Activated CD4-positive, alpha-beta T cell treated with anti-CD3 and anti-CD28 coated beads, Interleukin-2, Interleukin-6, amounts not matched to agents 100 ng/mL and 50 ng/mL, durations not matched to agents 16 hours and 8 hours (primary cell): ENCODE results near the gene ME3.

Experiments
- DNase-seq: peaks from one replicate; pipeline ENCODE4 v3.0.0-alpha.2; 2020

The ME3 gene

DNA sequence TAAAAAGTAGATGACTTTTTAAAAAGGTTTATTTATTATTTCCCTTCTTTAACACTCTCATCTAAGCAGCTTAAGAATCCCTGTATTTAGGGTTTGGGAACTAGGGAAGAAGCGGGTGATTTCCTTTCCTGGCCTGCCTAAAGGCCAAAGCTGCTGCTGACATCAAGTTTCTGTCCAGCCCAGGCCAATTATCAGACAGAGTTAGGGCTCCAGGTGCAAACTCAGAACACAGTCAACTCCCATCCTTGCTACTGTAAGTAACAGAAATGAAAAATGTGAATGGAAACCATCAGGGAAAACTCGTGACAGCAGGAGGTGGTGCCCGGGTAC lies 188.8 kb downstream of the ME3 start:
- no peak for DNase-seq

DNA sequence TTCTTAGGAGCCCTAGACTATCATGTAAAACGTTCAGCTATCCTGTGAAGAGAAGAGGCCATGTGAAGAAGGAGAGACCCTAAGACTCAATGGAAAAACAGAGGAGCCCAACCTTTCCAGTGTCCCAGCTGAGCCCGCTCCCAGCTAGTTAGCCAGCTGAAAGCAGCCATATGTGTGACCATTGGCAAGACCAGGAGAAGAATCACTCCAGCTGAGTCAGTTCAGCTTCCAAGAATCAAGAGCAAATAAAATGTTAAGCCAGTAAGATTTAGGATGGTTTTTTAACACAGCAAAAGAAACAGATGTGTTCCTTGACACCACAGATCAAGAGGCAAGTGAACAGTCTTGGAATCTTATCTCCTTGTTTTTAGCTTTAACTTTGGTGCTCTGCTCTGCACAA lies 189.7 kb downstream of the ME3 start:
- no peak for DNase-seq

DNA sequence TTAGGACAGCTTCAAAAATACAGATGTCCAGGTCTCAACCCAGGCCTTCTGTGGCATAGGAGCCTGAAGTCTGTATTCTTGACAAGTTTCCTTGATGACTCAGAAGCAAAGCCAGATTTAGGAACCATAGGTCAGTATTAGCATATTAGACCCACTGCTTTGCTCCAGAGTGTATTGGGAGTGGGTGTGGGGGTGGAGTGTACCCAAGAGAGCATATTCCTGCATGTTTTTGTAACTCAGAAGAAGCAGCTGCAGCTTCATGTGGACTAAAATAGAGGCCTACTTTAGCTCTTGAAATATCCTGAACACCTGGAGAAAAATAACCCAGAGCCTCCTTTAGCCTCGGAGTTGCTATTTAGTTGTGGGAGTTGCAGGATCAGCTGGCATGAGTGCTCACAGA lies 191.0 kb downstream of the ME3 start:
- DNase-seq, result no peak

DNA sequence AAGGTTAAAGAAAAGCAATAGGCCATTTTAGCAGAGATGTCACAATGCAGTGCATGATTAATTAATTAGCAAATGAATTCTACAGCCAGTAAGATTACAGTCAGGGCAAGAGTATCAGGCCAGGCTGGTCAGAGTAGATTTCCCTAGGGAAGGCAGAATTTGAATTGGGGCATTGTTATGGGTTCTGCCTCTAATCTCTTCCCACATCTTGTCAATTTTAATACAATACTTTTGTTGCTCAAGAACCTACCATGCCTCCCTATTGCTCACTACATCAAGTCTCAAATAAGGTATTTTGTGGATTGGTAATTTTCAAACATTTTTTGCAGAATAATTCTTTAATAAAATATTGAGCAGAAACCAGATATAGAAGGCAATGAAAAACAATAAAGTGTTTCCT lies 194.1 kb downstream of the ME3 start:
- DNase-seq, result no peak

DNA sequence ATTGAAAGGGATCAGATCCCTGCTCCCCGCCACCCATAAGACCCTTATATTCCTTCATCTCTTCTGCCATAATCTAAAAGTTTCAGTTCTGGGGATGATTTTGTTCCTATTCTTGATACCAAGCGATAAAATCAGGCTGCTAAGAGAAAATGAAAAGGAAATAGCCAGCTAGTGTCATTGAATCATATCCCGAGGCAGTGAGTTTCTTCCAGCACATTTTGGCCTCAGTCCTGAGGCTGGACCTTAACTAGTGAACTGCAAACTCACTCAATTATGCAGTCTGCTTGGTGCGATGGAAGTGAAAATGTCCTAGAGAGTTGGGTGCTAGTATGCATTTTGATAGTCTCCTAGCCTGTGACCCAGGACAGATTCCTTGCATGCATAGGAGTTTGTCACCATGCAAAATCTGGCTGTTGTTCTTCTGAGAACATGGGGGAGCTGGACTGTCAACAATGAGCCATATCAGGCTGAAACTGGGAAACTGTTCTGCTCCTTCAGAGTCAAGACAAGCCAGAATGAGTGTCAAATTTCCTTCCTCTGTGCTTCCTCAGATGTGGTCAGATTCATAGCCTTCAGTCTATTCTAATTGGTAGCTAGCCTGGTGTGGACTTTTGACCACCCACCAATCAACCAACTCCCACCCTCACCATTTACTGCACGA lies 194.8 kb downstream of the ME3 start:
- DNase-seq, result no peak

DNA sequence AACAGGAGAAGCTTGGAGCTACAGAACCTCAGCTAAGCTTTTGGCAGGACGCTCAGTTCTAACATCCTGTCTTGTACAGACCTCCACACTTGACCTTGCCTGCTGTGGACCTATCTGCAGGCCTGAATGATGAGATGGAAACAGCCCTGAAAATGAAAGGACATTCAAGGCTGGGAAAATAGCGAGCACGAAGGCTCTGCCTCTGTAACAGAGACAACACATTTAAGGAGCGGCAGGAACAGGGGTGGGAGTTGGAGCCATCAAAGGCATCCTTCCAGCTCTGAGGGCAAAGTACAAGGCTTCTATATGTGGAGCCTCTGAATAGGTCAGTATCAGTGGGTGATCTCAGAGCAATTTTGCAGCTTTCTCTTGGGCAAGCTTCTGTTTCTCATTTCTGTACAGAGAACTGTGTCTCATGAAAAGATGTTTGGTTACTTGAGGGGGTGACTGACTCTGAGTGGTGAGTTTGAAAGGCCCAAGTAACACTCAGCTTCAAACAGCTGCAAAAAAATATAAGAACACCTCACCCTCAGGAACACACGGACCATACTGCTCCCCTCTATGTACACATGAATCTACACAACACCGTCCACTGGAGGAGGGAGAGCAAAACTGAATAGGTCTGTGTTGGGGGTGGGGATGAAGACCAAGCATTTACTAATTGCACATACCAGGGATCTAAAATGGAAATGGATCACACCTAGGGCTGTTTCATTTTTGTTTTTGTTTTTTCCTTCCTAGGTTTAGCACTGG lies 196.1 kb downstream of the ME3 start:
- no peak for DNase-seq

DNA sequence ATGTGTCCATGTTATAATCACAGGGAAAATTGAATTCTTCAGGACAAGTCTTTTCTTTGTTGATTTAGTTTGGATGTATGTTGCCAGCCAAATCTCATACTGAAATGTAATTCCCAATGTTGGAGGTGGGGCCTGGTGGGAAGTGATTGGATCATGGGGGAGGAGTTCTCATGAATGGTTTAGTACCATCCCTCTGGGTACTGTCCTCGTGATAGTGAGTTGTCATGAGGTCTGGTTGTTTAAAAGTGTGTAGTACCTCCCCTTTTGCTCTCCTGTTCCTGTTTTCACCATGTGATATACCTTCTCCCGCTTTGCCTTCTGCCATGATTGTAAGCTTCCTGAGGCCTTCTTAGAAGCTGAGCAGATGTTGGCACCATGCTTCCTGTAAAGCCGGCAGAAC lies 197.4 kb downstream of the ME3 start:
- no peak for DNase-seq

DNA sequence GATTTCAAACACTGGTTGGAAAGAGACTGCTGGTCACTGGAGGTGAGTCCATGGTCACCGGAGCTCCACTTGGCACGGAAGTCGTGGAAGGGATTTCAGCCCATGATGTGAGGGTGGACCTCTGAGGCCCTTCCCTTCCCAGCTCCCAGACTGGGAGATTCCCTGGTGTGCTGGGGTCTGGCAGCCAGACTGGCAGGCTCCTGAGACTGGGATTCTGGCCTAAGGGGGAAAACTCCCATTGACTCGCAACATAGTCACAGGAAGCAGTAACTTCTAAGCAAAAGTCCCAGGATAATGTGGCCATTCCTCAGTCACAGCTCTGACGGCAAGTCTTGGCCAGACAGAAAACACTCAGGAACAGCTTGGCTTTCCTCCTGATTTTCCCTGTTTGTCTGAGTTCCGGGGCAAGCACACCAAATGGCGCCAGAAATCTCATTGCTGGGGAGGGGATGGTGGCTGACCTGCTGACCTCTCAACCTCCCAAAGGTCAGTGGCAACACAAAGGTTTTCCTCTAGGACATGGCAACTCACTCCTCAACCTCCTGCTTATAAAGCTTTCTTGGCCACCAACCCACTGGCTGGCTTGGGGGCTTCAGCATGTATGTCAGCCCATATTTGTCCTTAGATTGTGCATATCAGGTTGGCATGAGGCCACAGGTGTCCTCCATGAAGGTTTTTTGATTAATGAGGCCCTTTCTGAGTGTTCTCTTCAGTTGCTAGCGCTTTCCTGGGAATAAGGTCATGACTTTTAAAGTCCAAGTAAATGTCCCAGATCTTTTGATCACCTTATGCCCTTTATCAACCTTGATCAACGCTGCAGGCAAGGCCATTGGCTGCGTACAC lies 198.2 kb downstream of the ME3 start:
- DNase-seq, result no peak

DNA sequence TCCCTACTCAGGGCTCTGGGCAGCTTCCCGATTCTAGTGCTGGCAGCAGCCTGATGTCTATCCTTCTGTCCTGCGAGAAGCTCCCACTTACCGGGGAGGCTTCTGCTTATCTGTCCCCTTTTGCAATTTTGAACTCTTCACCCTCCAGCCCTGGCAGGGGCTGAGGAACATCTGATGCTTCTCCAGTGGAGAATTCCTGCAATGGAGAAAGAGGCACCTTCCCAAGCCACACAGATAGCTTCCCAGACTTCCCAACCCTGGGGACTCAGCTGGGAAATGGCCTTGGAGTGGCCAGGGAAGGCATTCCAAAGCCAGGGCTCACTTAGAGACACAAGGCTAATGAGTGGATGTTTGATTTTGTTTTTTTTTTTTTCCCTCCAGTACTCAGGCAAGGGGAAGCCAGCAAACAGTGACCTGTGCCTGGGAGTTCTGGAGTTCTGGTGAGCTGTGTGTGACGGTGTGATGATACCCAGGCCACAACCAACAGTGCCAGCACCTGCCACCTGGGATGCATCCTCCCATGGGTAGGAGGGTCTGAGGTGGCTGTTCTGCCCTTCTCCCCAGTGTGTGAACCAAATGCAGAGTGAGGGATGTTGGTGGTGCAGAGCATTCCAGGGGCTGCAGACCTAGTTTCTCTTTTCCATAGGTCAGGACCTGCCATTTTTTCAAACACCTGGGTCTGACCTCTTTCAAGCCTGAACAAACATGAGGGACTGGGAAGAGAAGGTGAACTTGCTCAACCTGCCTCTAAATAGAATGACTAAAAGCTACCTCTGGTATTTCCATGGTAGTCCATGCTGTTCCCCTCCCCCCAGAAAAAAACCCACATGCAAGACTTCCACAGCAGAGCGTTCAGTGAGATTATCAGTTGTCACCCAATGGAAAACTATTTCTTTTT lies 202.7 kb downstream of the ME3 start:
- no peak for DNase-seq

DNA sequence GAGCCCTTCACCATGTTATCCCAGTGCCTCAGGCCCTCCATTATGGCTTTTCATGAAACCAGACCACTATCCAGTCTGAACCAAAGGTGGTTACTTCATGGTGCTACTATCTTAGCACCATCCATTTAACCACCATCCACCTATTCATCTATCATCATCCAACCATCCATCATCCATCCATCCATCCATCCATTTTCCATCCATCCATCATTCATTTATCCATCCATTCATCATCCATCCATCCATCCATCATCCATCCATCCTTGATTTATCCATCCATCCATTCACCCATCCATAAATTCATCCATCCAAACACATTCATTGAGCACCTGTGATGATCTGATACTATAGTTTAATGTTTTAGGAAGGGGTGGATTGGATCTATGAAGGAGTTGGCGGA lies 204.2 kb downstream of the ME3 start:
- no peak for DNase-seq

DNA sequence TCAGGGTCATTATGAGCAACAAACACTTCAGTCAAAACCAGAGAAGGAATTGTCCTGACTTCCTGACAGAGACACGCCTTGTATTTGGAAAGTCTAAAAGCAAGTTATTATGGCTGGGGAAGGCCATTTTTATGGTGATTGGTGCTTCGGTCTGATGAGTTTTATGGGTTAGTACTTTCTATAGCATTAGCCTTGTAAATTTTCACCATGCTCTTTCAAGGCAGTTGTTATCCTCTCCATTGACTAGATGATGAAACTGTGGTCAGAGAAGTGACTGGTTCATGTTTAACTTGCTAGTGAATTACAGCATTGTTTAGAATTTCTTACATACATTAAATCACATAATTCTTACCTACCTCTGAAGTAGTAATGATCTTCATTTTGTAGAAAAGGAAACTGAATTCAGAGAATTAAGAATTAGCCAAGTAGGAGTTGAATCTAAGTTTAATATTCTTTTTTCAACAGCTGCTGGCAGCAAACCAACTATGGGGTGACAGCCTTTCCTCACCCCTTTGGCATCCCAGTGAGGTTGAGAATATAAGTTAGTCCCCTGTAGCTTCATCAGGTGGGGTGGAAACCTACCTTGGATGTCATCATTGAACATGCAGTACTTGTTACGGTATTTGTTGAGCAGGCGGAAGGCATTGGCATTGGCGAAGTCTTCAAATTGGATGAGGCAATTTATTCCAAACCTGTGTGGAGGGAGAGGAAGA lies 207.8 kb downstream of the ME3 start:
- no peak for DNase-seq

DNA sequence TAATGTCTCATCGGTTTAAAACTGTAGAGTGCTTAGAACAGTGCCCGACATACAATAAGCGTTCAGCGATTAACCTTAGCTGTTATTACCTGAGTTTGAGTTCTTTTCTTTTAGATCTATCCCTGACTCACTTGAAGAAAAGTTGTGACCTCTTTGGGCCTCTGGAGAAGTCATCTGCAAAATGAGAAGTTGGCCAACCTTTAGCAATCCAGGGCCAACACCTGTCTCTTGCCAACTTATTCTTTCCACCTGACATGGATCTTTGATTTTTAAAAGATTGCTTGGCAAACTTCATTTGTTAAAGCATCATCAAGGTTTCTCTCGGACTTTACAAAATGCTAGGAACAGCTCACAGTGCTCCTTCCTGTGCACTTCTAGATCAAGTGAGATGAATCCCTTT lies 208.5 kb downstream of the ME3 start:
- DNase-seq, result no peak

DNA sequence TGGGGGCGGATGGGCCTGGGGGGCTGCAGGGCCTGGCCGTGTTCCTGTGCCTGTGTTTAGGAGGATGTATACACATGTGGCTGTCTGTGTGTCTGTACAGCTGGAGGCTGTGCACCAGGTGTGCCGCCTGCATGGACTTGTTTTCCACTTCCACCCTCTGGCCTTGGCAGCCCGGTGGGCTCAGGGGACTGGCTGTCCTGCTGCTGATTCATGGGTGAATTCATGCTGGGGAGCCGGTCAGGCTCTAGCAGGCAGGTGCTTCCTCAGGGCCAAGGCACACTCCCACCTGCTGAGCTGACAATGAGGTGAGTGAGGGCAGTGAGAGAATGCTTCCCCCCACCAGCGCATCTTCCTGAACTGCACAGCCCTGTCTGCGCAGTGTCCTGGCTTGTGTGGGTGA lies 209.3 kb downstream of the ME3 start:
- no peak for DNase-seq

DNA sequence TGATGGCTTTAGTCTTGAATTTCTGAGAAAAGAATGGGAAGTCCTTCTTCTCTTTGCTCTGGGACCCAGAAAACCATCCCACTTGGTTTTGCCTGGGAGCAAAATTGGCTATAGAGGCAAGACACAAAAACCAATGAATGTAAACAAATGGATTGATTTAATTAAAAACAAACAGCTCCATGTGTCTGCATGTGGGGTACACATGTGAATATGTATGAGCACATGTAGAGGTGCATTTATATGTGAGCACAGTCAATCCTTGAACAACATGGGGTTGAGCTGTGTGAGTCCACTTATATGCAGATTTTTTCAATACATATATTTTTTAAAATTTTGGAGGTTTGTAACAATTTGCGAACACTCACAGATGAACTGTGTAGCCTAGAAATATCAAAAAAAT lies 210.5 kb downstream of the ME3 start:
- DNase-seq, result no peak

DNA sequence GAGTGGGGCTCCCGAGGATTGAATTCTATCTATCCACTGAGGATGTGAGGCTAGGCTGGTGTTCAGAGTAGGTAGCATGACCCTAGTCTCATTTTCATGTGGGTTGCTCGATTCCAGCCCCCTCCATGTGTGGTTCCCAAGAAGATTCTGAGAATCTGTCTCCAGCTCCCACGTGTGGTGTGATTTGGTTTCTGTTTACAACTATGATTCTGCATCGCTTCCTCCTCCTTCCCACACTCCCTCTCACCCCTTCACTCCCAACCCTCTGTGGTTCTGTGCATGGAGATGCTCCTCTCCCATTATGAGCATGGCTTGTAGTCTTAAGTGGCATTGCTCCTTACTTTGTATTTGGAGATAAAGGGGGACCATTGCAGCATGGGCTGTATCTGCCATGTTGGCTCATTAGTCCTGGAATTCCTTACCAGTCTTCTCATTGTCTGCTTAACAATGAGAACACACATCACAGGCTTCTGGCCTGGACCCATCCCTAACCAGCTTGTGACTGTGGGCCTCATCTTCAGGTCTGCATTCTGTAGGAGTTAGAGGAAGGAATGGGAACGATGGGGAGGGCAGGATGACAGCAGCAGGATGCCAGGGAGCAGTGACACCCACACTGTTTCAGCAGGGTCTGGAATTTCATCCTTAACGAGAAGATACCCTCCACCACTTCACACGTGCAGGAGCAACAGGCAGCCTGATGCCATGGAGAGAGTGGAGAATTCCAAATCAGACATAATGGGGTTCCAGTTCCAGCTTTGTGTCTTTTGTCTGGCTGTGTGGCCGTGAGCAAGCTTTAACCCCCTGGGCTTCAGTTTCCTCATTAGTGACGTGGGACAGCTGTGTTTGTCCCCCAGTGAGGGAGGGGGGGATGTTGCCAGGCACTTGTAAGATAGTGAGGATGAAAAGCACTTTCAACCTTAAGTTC lies 211.7 kb downstream of the ME3 start:
- DNase-seq, result no peak

DNA sequence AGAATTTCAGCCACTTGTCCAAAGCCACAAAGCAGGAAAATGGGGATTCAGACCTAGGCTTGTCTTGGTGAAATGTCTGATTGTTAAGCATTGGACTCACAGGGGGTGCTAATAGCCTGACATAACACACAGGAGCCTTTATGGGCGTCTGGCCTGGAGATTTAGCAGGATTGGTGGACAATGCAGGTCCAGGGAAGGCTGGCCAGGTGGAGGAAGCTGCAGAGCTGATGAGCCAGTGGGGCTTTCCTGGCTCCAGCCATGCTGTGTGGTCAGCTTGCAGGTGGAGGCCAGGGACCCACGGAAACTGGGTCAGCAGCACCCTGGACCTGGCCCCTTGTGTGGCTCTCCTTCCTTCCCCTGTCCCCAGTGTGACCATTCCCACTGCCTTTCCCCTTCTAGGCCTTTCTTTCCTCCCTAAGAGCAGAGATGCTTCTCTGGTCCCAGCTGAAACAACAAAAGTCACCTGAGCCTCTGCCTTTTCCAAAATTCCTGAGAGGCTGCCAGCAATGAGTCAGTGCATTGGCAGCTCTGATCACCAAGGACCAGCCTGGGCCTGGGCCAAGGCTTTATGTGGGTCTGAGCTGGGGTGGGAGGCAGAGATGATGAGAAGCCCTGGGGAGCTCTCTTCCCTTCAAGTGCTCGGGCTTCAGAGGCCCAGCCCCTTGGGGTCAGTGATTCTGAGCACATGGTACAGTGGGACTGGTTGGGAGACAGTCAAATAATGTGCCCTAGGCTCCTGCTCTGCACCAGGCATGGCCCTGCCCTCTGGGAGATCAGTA lies 212.5 kb downstream of the ME3 start:
- no peak for DNase-seq

DNA sequence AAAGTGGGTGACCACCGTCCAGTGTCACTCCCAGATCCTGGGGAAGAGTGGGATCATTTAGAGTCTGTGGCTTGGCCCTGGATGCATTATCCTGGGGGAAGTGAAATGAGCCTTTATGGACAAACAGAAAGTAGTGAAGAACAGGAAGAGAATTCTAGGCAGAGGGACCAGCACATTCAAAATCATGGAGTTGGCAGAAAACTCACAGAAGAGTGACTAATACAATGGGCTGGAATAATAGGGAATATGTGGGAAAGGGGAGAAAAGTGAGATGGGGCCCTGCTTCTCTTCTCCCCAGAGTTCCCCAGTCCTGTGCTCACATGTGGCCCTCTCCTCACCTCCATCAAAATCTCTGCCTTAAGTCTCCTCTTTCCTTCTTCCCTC lies 213.4 kb downstream of the ME3 start:
- DNase-seq, result no peak

DNA sequence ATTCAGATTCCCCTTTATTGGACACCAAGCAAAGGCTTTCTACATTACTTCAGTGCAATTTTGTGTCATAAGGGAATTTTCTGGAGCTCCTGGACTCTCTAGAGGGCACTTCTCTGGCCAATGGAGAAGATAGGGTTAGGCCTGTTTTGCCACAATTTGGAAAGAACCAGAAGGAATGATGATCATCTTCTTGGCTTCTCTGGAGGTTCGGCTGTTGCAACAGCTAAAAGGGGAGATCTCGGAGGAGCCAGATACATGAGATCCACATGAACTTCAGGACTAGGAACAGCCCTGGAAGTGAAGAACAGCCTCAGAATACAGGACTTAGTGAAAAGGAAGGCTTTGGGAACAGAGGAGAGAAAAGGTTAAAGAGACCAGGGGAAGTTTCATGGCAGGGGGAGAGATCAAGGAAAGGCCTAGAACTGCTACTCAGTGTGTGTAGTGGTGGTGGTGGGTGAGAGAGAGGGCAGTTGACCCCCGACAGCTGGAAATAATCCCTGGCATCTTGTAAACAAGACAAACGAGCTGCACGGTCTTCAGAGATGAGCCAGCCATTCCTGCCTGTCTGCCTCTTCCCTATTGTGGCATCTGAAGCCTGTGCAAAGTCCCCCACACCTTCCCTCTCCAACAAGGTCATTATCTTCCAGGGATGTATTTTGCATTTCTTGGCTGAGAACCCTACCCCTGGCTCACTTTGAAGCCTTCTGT lies 214.0 kb downstream of the ME3 start:
- DNase-seq, result no peak

DNA sequence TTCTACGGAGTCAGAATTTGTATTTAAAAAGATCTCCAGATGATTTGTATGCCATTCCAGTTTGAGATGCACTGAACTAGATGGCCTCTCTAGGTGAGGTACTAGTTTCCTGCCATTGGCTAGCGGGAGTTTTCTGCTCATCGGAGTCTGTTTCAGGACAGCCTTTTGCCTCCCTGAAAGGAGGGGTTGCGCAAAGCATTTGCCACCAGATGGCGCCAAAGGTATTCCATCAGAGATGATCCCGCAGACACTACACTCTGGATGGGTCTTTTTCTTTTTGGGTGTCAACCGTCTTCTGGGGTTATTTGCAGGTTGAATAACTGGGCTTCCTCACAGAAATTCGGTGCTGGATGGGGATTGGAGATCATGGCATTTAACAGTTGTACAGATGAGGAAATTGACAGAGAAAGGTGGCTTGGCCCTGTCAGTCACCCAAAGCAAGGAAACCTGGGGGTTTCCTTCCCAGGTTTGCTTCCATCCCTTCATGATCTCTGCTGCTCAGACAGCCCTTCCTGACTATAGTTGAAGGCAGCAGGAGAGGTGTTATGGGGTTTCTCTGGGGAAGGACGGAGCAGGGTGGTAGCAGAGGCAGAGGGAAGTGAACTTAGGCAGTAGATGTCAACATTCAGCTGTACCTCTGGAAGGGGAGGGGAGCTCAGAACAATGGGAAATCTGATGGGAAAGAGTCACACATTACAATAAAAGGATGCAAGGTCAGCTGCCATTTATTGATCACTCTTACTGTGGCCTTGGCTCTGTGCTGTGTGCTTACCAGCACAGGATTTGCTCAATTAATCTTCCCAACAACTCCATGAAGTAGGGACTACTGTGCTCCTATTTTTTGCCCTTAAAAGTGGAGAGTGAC lies 216.1 kb downstream of the ME3 start:
- peak; percentile 89 for DNase-seq
